H9 (cell line): ENCODE measurements around the gene PPFIA4. TPM values are rescaled to one million over a fixed set of nuclear protein-coding genes. Genes with fewer than 3 reads are reported as not detected.

Experiments used
- DNase-seq: peaks from one replicate; pipeline ENCODE4 v3.0.0-alpha.2; 2017
- H2AFZ ChIP-seq: one replicate; pipeline ENCODE4 v1.6.1; 2013; ENCODE audit warnings: mild to moderate bottlenecking, low read length, control low read depth, moderate library complexity
- H2AK5ac ChIP-seq: 2 replicates; pipeline ENCODE4 v1.6.1; 2013; ENCODE audit warnings: low read length, control low read depth, mixed read lengths; ENCODE audit not compliant: insufficient read length
- H2BK120ac ChIP-seq: one replicate; pipeline ENCODE4 v1.6.1; 2013; ENCODE audit warnings: low read depth, mild to moderate bottlenecking, low read length, control low read depth, inconsistent platforms; ENCODE audit not compliant: poor library complexity, severe bottlenecking
- H2BK12ac ChIP-seq: 2 replicates; pipeline ENCODE4 v1.6.1; 2013; ENCODE audit warnings: low read length, control low read depth, mixed read lengths, low read depth; ENCODE audit not compliant: insufficient read length
- H2BK15ac ChIP-seq: 2 replicates; pipeline ENCODE4 v1.6.1; 2013; ENCODE audit warnings: low read depth, low read length, control low read depth
- H2BK20ac ChIP-seq: one replicate; pipeline ENCODE4 v1.6.1; 2013; ENCODE audit warnings: low read depth, mild to moderate bottlenecking, low read length, control low read depth, inconsistent platforms; ENCODE audit not compliant: poor library complexity, severe bottlenecking
- H2BK5ac ChIP-seq: 2 replicates; pipeline ENCODE4 v1.6.1; 2013; ENCODE audit warnings: low read length, control low read depth, mixed read lengths; ENCODE audit not compliant: insufficient read length
- H3K14ac ChIP-seq: 2 replicates; pipeline ENCODE4 v1.6.1; 2013; ENCODE audit warnings: low read length, control low read depth; ENCODE audit not compliant: insufficient read depth
- H3K18ac ChIP-seq: 2 replicates; pipeline ENCODE4 v1.6.1; 2013; ENCODE audit warnings: low read depth, mild to moderate bottlenecking, mixed read lengths, low read length, control low read depth; ENCODE audit not compliant: insufficient read length
- H3K23ac ChIP-seq: 2 replicates; pipeline ENCODE4 v1.6.1; 2013; ENCODE audit warnings: low read length, control low read depth, mixed read lengths, low read depth; ENCODE audit not compliant: insufficient read length
- H3K23me2 ChIP-seq: 2 replicates; pipeline ENCODE4 v1.6.1; 2013; ENCODE audit warnings: low read depth, mild to moderate bottlenecking, mixed read lengths, low read length, control low read depth; ENCODE audit not compliant: insufficient read length, poor library complexity, severe bottlenecking
- H3K27ac ChIP-seq: 2 replicates; pipeline ENCODE4 v1.5.1; 2013; ENCODE audit warnings: low read length, control low read depth, mixed read lengths, low read depth; ENCODE audit not compliant: insufficient read length
- H3K27me3 ChIP-seq: 2 replicates; pipeline ENCODE4 v1.6.1; 2013; ENCODE audit warnings: low read length, control low read depth, inconsistent platforms; ENCODE audit not compliant: insufficient read depth
- H3K4ac ChIP-seq: 2 replicates; pipeline ENCODE4 v1.6.1; 2013; ENCODE audit warnings: low read depth, mild to moderate bottlenecking, control low read depth, inconsistent platforms, low read length, moderate library complexity
- H3K4me1 ChIP-seq: 2 replicates; pipeline ENCODE4 v1.6.1; 2013; ENCODE audit warnings: low read length, control low read depth, inconsistent platforms; ENCODE audit not compliant: insufficient read depth
- H3K4me2 ChIP-seq: 2 replicates; pipeline ENCODE4 v1.6.1; 2013; ENCODE audit warnings: low read length, control low read depth, mixed read lengths; ENCODE audit not compliant: insufficient read length, insufficient read depth
- H3K56ac ChIP-seq: 2 replicates; pipeline ENCODE4 v1.6.1; 2013; ENCODE audit warnings: low read depth, mild to moderate bottlenecking, mixed read lengths, low read length, control low read depth; ENCODE audit not compliant: insufficient read length
- H3K79me1 ChIP-seq: 2 replicates; pipeline ENCODE4 v1.6.1; 2013; ENCODE audit warnings: low read depth, mild to moderate bottlenecking, moderate library complexity, low read length, control low read depth, inconsistent platforms; ENCODE audit not compliant: insufficient read depth, poor library complexity, severe bottlenecking
- H3K79me2 ChIP-seq: 2 replicates; pipeline ENCODE4 v1.6.1; 2013; ENCODE audit warnings: low read length, control low read depth, inconsistent platforms; ENCODE audit not compliant: insufficient read depth
- H3K9ac ChIP-seq: 2 replicates; pipeline ENCODE4 v1.6.1; 2013; ENCODE audit warnings: low read length, control low read depth, mixed read lengths; ENCODE audit not compliant: insufficient read length; ENCODE audit errors: extremely low read depth
- H3K9me3 ChIP-seq: one replicate; pipeline ENCODE4 v1.6.1; 2013; ENCODE audit warnings: low read depth, low read length, inconsistent platforms; ENCODE audit not compliant: control insufficient read depth
- H3T11ph ChIP-seq: one replicate; pipeline ENCODE4 v1.6.1; 2013; ENCODE audit warnings: mild to moderate bottlenecking, low read length, control low read depth, inconsistent platforms
- H4K20me1 ChIP-seq: one replicate; pipeline ENCODE4 v1.6.1; 2013; ENCODE audit not compliant: control insufficient read depth, insufficient read length, insufficient read depth
- H4K5ac ChIP-seq: 2 replicates; pipeline ENCODE4 v1.6.1; 2013; ENCODE audit warnings: low read depth, mild to moderate bottlenecking, mixed read lengths, low read length, control low read depth; ENCODE audit not compliant: insufficient read length
- H4K8ac ChIP-seq: replicated peaks from 2 replicates; pipeline ENCODE4 v1.6.1; 2013; ENCODE audit warnings: low read length, control low read depth, mixed read lengths, low read depth; ENCODE audit not compliant: insufficient read length
- H4K91ac ChIP-seq: 2 replicates; pipeline ENCODE4 v1.6.1; 2013; ENCODE audit warnings: low read depth, mild to moderate bottlenecking, moderate library complexity, mixed read lengths, low read length, control low read depth; ENCODE audit not compliant: insufficient read length
- H3K27ac Mint-ChIP-seq, 3 experiments: 2 replicates in 2 of 3; 3 replicates in 1 of 3; pipeline ENCODE4 v1.8.0; 2020 to 2021; ENCODE audit warnings: mixed read lengths in 3 of 3, mild to moderate bottlenecking in 1 of 3, moderate library complexity in 1 of 3
- H3K27me3 Mint-ChIP-seq: 2 replicates; pipeline ENCODE4 v1.8.0; 2021; ENCODE audit warnings: low read depth, mild to moderate bottlenecking, moderate library complexity, mixed read lengths
- H3K36me3 Mint-ChIP-seq, 3 experiments: 2 replicates in 2 of 3; 3 replicates in 1 of 3; pipeline ENCODE4 v1.8.0; 2020 to 2021; ENCODE audit warnings: low read depth in 3 of 3, mixed read lengths in 3 of 3; ENCODE audit not compliant: insufficient read depth in 1 of 3
- H3K4me1 Mint-ChIP-seq, 2 experiments: 2 replicates each; pipeline ENCODE4 v1.8.0; 2020; ENCODE audit warnings: mixed read lengths in 2 of 2
- H3K4me3 Mint-ChIP-seq, 2 experiments: 2 replicates in 1 of 2; 3 replicates in 1 of 2; pipeline ENCODE4 v1.8.0; 2020 to 2021; ENCODE audit warnings: mild to moderate bottlenecking in 2 of 2, mixed read lengths in 2 of 2, moderate library complexity in 1 of 2
- H3K9me3 Mint-ChIP-seq, 2 experiments: 2 replicates in 1 of 2; 3 replicates in 1 of 2; pipeline ENCODE4 v1.8.0; 2020; ENCODE audit warnings: mild to moderate bottlenecking in 2 of 2, mixed read lengths in 2 of 2, moderate library complexity in 1 of 2
- WGBS: extraction: QIAGEN DNeasy Blood & Tissue Kit; methylation state at CpG from one replicate; pipeline ENCODE4 v1.1.7; 2013; ENCODE audit warnings: missing lambda C conversion rate, low lambda C conversion rate, mixed read lengths; ENCODE audit not compliant: insufficient read length; ENCODE audit errors: extremely low coverage; 5-methylcytosine and 5-hydroxymethylcytosine counted together
- total RNA-seq: library from RNA; stranded (reverse); gene quantifications from 2 replicates; pipeline ENCODE4 v1.2.1, GENCODE V29; 2021
- TF ChIP-seq, protein P1 (sequence below): fragments of 200-600 bp; sonication (generic); conservative IDR thresholded peaks from 3 replicates; pipeline ENCODE4 v1.8.0; 2021; ENCODE audit warnings: antibody characterized with exemption, mild to moderate bottlenecking

PPFIA4 gene
- total RNA-seq, 1 experiment from 2014 or later = 3.9 TPM

DNA sequence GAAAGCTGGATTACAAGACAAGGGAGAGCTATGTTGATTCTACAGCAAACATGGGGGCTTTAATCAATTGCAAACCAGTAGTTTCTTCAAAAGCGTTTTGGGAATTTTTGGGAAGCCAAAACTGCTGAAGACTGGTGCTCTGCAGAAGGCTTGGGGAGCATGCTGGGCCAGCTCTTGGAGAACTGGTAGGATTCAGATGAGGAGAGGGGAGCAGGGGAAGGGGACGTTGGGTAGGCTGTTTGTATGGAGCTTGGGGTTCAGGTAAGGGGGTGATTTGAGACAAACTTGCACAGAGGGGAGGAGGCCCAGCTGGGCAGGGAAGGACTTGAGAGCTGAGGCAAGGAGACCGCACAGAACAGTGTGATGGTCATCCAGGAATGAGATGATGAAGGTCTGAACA lies 62.1 kb downstream of the PPFIA4 start:
- H4K20me1 ChIP-seq = peaks cover 3% of the 10 kb centered on the region
- H3T11ph ChIP-seq = no peak overlapping the region
- no peaks in the 10 kb centered on the region for H3K23me2 ChIP-seq
- H3K14ac ChIP-seq = no peak overlapping the region
- no peak overlapping the region for H4K5ac ChIP-seq
- Mint-ChIP-seq H3K27me3 (peaks cover 8% of the 10 kb centered on the region), H3K27ac (no peak overlapping the region), H3K4me3 (no peak overlapping the region), H3K36me3 (no peaks in the 10 kb centered on the region), H3K9me3 (no peaks in the 10 kb centered on the region; a peak in 1 of 5 replicates), H3K4me1 (peaks cover 31 to 39% of the 10 kb centered on the region in 2 experiments)
- no peak overlapping the region for H3K4ac ChIP-seq
- H3K27me3 ChIP-seq = no peaks in the 10 kb centered on the region
- H2BK20ac ChIP-seq = no peak overlapping the region
- no peak overlapping the region for H2BK12ac ChIP-seq
- no peak overlapping the region for H4K91ac ChIP-seq
- H3K18ac ChIP-seq = no peak overlapping the region
- H2AK5ac ChIP-seq = no peak overlapping the region
- no peak overlapping the region for H3K56ac ChIP-seq
- H3K4me1 ChIP-seq = no peaks in the 10 kb centered on the region
- H2BK120ac ChIP-seq = no peak overlapping the region
- no peaks in the 10 kb centered on the region for H3K9me3 ChIP-seq
- peak; percentile 14 for DNase-seq
- no peaks in the 10 kb centered on the region for H3K79me2 ChIP-seq
- H3K27ac ChIP-seq = no peak overlapping the region
- no CpG with 5 or more reads among the region's 3 CpGs for WGBS
- H3K4me2 ChIP-seq = no peak overlapping the region
- no peak overlapping the region for H2BK5ac ChIP-seq
- TF ChIP-seq, protein P1, sequence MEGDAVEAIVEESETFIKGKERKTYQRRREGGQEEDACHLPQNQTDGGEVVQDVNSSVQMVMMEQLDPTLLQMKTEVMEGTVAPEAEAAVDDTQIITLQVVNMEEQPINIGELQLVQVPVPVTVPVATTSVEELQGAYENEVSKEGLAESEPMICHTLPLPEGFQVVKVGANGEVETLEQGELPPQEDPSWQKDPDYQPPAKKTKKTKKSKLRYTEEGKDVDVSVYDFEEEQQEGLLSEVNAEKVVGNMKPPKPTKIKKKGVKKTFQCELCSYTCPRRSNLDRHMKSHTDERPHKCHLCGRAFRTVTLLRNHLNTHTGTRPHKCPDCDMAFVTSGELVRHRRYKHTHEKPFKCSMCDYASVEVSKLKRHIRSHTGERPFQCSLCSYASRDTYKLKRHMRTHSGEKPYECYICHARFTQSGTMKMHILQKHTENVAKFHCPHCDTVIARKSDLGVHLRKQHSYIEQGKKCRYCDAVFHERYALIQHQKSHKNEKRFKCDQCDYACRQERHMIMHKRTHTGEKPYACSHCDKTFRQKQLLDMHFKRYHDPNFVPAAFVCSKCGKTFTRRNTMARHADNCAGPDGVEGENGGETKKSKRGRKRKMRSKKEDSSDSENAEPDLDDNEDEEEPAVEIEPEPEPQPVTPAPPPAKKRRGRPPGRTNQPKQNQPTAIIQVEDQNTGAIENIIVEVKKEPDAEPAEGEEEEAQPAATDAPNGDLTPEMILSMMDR = no peak
- no peak overlapping the region for H3K9ac ChIP-seq
- H3K79me1 ChIP-seq = no peaks in the 10 kb centered on the region
- H2BK15ac ChIP-seq = no peak overlapping the region
- H4K8ac ChIP-seq = no peak overlapping the region
- H3K23ac ChIP-seq = no peak overlapping the region
- no peak overlapping the region for H2AFZ ChIP-seq
